HEK293T (cell line): ENCODE measurements around the gene MOK.

Experiments used
- CTCF ChIA-PET: fragments of 350-600 bp; formaldehyde crosslinking; extraction: SDS; loops from one replicate; lab custom pipeline; 2021; ENCODE audit warnings: antibody characterized with exemption, inconsistent platforms; lab: Yijun Ruan, JAX
- POLR2A ChIA-PET: fragments of 350-600 bp; formaldehyde crosslinking; extraction: SDS; loops from one replicate; lab custom pipeline; 2020; ENCODE audit warnings: antibody characterized with exemption, inconsistent platforms; lab: Yijun Ruan, JAX
- DNase-seq: peaks from one replicate; pipeline ENCODE4 v3.0.0; 2012; ENCODE audit warnings: mixed read lengths; ENCODE audit errors: extremely low spot score
- ARNT ChIP-seq: fragments of 450-650 bp; IDR thresholded peaks from 2 replicates; pipeline ENCODE4 v1.6.1; 2017; ENCODE audit warnings: mild to moderate bottlenecking
- BHLHE40 ChIP-seq: fragments of 450-650 bp; IDR thresholded peaks from 2 replicates; pipeline ENCODE4 v1.6.1; 2016; ENCODE audit warnings: mild to moderate bottlenecking, moderate library complexity, borderline replicate concordance
- CTBP1 ChIP-seq: fragments of 450-650 bp; IDR thresholded peaks from 2 replicates; pipeline ENCODE4 v1.6.1; 2016; ENCODE audit warnings: borderline replicate concordance
- ELF4 ChIP-seq: fragments of 450-650 bp; IDR thresholded peaks from 2 replicates; pipeline ENCODE4 v1.6.1; 2017; ENCODE audit warnings: antibody characterized with exemption
- FOXA1 ChIP-seq: fragments of 450-650 bp; IDR thresholded peaks from 2 replicates; pipeline ENCODE4 v1.6.1; 2016; ENCODE audit warnings: mild to moderate bottlenecking
- FOXK2 ChIP-seq: fragments of 450-650 bp; IDR thresholded peaks from 2 replicates; pipeline ENCODE4 v1.6.1; 2016; ENCODE audit warnings: mild to moderate bottlenecking
- FOXM1 ChIP-seq: fragments of 450-650 bp; IDR thresholded peaks from 2 replicates; pipeline ENCODE4 v1.6.1; 2017; ENCODE audit warnings: mild to moderate bottlenecking, borderline replicate concordance
- HDGF ChIP-seq: fragments of 450-650 bp; IDR thresholded peaks from 2 replicates; pipeline ENCODE4 v1.6.1; 2017; ENCODE audit warnings: antibody characterized with exemption, borderline replicate concordance
- L3MBTL2 ChIP-seq: fragments of 450-650 bp; conservative IDR thresholded peaks from 2 replicates; pipeline ENCODE4 v1.6.1; 2016; ENCODE audit warnings: mild to moderate bottlenecking
- LEF1 ChIP-seq: fragments of 450-650 bp; IDR thresholded peaks from 2 replicates; pipeline ENCODE4 v1.6.1; 2017; ENCODE audit warnings: mild to moderate bottlenecking, borderline replicate concordance
- NFRKB ChIP-seq: fragments of 450-650 bp; IDR thresholded peaks from 2 replicates; pipeline ENCODE4 v1.6.1; 2016; ENCODE audit warnings: mild to moderate bottlenecking, moderate library complexity
- PKNOX1 ChIP-seq: fragments of 450-650 bp; IDR thresholded peaks from 2 replicates; pipeline ENCODE4 v1.6.1; 2016
- SP1 ChIP-seq: fragments of 450-650 bp; IDR thresholded peaks from 2 replicates; pipeline ENCODE4 v1.6.1; 2017
- SUZ12 ChIP-seq: fragments of 450-650 bp; IDR thresholded peaks from 2 replicates; pipeline ENCODE4 v1.6.1; 2016; ENCODE audit warnings: mild to moderate bottlenecking
- TARDBP ChIP-seq: fragments of 450-650 bp; IDR thresholded peaks from 2 replicates; pipeline ENCODE4 v1.6.1; 2016
- ZNF384 ChIP-seq: fragments of 450-650 bp; IDR thresholded peaks from 2 replicates; pipeline ENCODE4 v1.6.1; 2016

MOK gene

GRCh38 chr14:102295270-102295669 lies 9.7 kb downstream of the MOK start:
- ChIA-PET POLR2A (interaction anchor here (1.0 to 1.1 kb wide), 2 partner anchors 20 to 32 kb away, joined by 4 read pairs; no protein-coding TSS in a partner anchor), CTCF (interaction anchor here (0.6 to 1.9 kb wide), 2 partner anchors 19 to 29 kb away, joined by 5 to 10 read pairs; no protein-coding TSS in a partner anchor)
- peak; percentile 29 for DNase-seq
- TF ChIP-seq TARDBP (no peak), PKNOX1 (peak; percentile 76), ZNF384 (no peak), ELF4 (no peak)

- ChIA-PET CTCF (no interaction called here), POLR2A (no interaction called here)
- TF ChIP-seq LEF1 (no peak), ARNT (no peak), CTBP1 (no peak), BHLHE40 (no peak), TARDBP (no peak), L3MBTL2 (no peak), ZNF384 (no peak), FOXM1 (no peak), FOXA1 (no peak), SUZ12 (no peak), FOXK2 (no peak), NFRKB (no peak), SP1 (no peak), ELF4 (no peak)
- no peak for DNase-seq
Observed at GRCh38 chr14:102293781-102294180, 11.2 kb downstream of the MOK start.

GRCh38 chr14:102292441-102292840 lies 12.5 kb downstream of the MOK start:
- POLR2A ChIA-PET: no interaction called here
- CTCF ChIA-PET: no interaction called here
- TF ChIP-seq HDGF (no peak), NFRKB (no peak), SP1 (no peak), FOXM1 (no peak), ARNT (no peak), SUZ12 (no peak), ZNF384 (no peak)
- no peak for DNase-seq

GRCh38 chr14:102288139-102288538 lies 16.8 kb downstream of the MOK start:
- DNase-seq: no peak
- ChIA-PET POLR2A (no interaction called here), CTCF (no interaction called here)
- TF ChIP-seq CTBP1: no peak
- TF ChIP-seq ARNT: no peak
- TF ChIP-seq L3MBTL2: no peak
- no peak for TF ChIP-seq SP1
- TF ChIP-seq PKNOX1: no peak
- no peak for TF ChIP-seq FOXA1
- TF ChIP-seq ELF4: no peak
- no peak for TF ChIP-seq NFRKB
- no peak for TF ChIP-seq SUZ12
- TF ChIP-seq ZNF384: no peak
- no peak for TF ChIP-seq LEF1
- TF ChIP-seq BHLHE40: no peak
- no peak for TF ChIP-seq TARDBP
- no peak for TF ChIP-seq FOXM1
- no peak for TF ChIP-seq HDGF

GRCh38 chr14:102285106-102285505 lies 19.9 kb downstream of the MOK start:
- POLR2A ChIA-PET: no interaction called here
- no peak for TF ChIP-seq HDGF
- TF ChIP-seq BHLHE40: no peak
- DNase-seq: no peak
- CTCF ChIA-PET: no interaction called here

- no peak for DNase-seq
- TF ChIP-seq CTBP1 (no peak), ZNF384 (no peak), NFRKB (no peak), FOXM1 (no peak), FOXK2 (no peak), LEF1 (no peak), SP1 (no peak), SUZ12 (no peak), PKNOX1 (no peak), HDGF (no peak), ELF4 (no peak), ARNT (no peak), L3MBTL2 (no peak), TARDBP (no peak), BHLHE40 (no peak)
- ChIA-PET POLR2A (no interaction called here), CTCF (no interaction called here)
Observed at GRCh38 chr14:102283631-102284129, 21.3 kb downstream of the MOK start.
